ENCODE results near the gene ZNF296.

DNA sequence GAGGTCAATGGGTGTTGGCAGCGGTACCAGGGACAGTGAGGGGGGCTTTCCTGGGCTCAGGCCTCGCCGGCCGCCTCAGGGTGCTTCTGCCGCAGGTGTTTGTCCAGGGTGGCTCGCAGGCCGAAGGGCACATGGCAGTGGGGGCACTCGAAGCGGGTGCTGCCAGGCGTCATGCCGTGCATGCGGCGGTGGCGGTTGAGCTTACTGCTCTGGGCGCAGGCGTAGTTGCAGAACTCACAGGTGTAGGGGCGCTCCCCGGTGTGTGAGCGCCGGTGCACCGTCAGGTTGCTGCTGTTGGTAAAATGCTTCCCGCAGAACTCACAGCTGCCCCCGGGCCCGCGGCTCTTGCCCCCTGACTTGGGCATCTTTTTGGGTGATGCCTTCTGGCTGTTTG, 4.7 kb downstream of the ZNF296 start:
- TF ChIP-seq, protein P1, sequence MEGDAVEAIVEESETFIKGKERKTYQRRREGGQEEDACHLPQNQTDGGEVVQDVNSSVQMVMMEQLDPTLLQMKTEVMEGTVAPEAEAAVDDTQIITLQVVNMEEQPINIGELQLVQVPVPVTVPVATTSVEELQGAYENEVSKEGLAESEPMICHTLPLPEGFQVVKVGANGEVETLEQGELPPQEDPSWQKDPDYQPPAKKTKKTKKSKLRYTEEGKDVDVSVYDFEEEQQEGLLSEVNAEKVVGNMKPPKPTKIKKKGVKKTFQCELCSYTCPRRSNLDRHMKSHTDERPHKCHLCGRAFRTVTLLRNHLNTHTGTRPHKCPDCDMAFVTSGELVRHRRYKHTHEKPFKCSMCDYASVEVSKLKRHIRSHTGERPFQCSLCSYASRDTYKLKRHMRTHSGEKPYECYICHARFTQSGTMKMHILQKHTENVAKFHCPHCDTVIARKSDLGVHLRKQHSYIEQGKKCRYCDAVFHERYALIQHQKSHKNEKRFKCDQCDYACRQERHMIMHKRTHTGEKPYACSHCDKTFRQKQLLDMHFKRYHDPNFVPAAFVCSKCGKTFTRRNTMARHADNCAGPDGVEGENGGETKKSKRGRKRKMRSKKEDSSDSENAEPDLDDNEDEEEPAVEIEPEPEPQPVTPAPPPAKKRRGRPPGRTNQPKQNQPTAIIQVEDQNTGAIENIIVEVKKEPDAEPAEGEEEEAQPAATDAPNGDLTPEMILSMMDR (optimal IDR thresholded peaks at IDR 0.05 in 1 of 3, IDR thresholded peaks at IDR 0.05 in 1 of 3, conservative IDR thresholded peaks at IDR 0.05 in 1 of 3; ENCODE audit: extremely low read depth in 1 of 3, insufficient read depth in 2 of 3, low read length in 3 of 3) = no peak
- TF ChIP-seq EZH2 (IDR thresholded peaks at IDR 0.05; ENCODE audit: low read length) = no peak

All from keratinocyte (primary cell).